Measurements from ENCODE around the gene CREBBP. TPM values are rescaled to one million over a fixed set of nuclear protein-coding genes. Genes with fewer than 3 reads are reported as not detected.
A peak's percentile ranks its signal among the peaks of the same experiment; 100 is the strongest.

Gene CREBBP
- total RNA-seq, 1 experiment from 2014 or later: 23.3 TPM

DNA sequence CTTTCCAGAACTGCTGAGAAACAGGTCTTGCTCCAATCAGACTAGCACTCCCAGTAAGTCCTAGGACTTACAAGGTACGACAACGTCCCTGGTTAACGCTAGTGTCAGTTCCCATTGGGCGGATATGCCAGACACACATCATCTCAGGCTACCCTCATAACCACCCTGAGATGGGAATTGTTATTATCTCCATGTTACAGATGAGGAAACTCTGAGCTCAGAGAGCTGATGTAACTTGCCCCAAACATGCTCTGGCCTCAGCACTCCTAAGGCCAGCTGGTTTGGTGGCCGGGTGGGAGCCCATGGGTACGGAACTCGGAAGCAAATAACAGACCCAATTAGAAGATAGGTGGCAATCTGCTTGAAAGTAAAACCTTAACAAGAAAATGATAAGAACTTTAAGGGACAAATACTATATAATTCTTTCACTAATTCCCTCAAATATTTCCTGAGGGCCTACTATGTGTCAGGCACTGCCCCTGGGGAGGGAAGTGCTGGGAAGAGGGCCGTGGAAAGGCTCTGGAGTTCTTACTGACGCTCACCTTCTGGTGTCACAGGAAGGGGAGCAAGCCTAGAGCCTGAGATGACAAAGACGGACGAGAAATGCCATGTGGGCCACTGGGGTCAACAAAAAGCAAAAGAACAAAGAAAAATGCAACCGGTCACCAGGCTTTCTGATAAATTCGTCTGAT is 6.9 kb downstream of the CREBBP start:
- Histone ChIP-seq H3K4me3 (no peak overlapping the region), H3K9me3 (replicated peaks) (no peaks in the 10 kb centered on the region), H3K4me1 (peaks cover 3% of the 10 kb centered on the region; the same call in 1 of the 2 replicates), H3K36me3 (peaks cover 8% of the 10 kb centered on the region; the same call in 1 of the 2 replicates), H3K27me3 (no peaks in the 10 kb centered on the region), H3K27ac (no peak overlapping the region)
- no peak for DNase-seq

DNA sequence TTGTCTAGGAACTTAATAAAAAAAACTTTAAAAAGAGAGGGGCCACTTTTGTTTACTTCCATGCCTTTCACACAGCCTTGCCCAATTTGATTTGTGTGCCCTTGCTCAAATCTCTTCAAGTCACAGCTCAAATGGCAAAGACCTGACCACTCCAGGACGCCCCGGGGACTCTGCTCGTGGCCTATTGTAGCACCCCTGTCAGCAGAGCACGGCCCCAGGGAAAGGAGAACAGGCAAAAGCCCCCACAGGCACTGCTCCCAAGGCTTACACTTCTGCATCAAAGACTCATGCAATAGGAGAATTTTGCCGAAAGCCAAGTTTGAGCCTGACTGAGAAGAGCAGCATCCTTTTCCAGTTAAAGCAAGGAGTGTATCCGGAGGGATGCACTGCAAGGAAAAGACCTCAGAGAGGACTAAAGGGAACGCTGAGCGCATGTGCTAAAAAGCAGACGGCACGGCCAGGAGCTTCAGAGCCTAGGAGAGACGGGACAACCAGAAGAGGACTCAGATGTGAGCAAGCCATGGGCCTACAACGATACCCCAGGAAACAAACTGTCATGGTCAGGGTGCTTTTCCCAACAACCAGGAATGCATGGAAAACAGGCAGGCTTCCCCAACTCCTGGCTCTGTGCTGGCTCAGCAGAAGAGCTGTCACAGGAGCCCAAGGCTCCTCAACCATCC is 8.2 kb downstream of the CREBBP start:
- Histone ChIP-seq H3K4me1 (no peaks in the 10 kb centered on the region), H3K27ac (no peak overlapping the region), H3K36me3 (0 out of 2 replicates have a peak, but pooled peaks cover 5% of the 10 kb centered on the region), H3K4me3 (no peak overlapping the region), H3K9me3 (replicated peaks) (no peaks in the 10 kb centered on the region), H3K27me3 (no peaks in the 10 kb centered on the region)
- DNase-seq: no peak

GRCh38 chr16:3868967-3869366 is 11.5 kb downstream of the CREBBP start:
- no peak overlapping the region for H3K4me3 ChIP-seq
- no peaks in the 10 kb centered on the region for H3K9me3 ChIP-seq (replicated peaks)
- no peak for DNase-seq
- no peaks in the 10 kb centered on the region for H3K4me1 ChIP-seq
- peaks cover 7% of the 10 kb centered on the region; the same call in 1 of the 2 replicates for H3K36me3 ChIP-seq
- H3K27me3 ChIP-seq: no peaks in the 10 kb centered on the region
- H3K27ac ChIP-seq: no peak overlapping the region

DNA sequence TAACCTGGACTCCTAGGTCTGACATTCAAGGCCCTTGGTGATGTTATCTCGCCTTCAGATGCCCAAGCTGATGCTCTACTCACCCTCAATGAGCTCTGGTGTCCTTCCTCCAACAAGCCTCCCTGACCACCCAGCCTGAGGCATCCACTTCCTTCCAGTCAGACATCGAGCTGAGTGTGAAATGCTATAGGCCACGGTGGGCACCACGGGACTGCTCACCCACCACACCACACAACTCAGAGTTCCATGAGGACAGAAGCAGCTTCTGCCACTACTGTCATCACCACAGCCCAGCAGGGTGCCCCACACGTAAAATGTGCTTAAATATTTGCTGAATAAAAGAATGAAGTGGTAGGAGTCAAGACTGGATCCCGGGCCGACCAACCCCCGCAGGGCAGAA is 12.0 kb downstream of the CREBBP start:
- no peak for DNase-seq
- Histone ChIP-seq H3K4me3 (no peak overlapping the region), H3K27me3 (no peaks in the 10 kb centered on the region), H3K27ac (no peak overlapping the region), H3K36me3 (peaks cover 7% of the 10 kb centered on the region; the same call in 1 of the 2 replicates), H3K4me1 (no peaks in the 10 kb centered on the region), H3K9me3 (replicated peaks) (no peaks in the 10 kb centered on the region)

GRCh38 chr16:3866703-3867431 is 13.6 kb downstream of the CREBBP start:
- no peak for DNase-seq
- Histone ChIP-seq H3K9me3 (replicated peaks) (no peaks in the 10 kb centered on the region), H3K27ac (no peak overlapping the region), H3K27me3 (no peaks in the 10 kb centered on the region), H3K36me3 (peaks cover 7% of the 10 kb centered on the region; the same call in 1 of the 2 replicates), H3K4me1 (no peaks in the 10 kb centered on the region), H3K4me3 (no peak overlapping the region)

GRCh38 chr16:3865241-3865640 is 15.3 kb downstream of the CREBBP start:
- Histone ChIP-seq H3K27ac (no peak overlapping the region), H3K4me1 (peaks cover 2% of the 10 kb centered on the region; the same call in 1 of the 2 replicates), H3K36me3 (peaks cover 7% of the 10 kb centered on the region; the same call in 1 of the 2 replicates), H3K9me3 (replicated peaks) (no peaks in the 10 kb centered on the region), H3K4me3 (no peak overlapping the region), H3K27me3 (no peaks in the 10 kb centered on the region)
- DNase-seq: no peak

DNA sequence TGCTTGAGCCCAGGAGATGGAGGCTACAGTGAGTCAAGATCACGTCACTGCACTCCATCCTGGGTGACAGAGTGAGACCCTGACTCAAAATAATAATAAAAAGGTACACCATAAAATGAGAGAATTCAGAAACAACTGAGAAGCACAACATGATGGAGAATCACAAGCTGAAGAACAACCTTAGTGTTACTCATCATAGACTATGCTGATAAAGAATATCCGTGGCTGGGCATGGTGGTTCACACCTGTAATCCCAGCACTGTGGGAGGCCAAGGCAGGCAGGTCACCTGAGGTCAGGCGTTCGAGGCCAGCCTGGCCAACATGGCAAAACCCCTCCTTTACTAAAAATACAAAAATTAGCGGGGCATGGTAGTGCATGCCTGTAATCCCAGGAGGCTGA is 16.0 kb downstream of the CREBBP start:
- H3K9me3 ChIP-seq (replicated peaks): no peaks in the 10 kb centered on the region
- no peak overlapping the region for H3K27ac ChIP-seq
- DNase-seq: no peak
- peaks cover 2% of the 10 kb centered on the region; the same call in 1 of the 2 replicates for H3K4me1 ChIP-seq
- H3K27me3 ChIP-seq: no peaks in the 10 kb centered on the region
- no peak overlapping the region for H3K4me3 ChIP-seq
- H3K36me3 ChIP-seq: peaks cover 7% of the 10 kb centered on the region; the same call in 1 of the 2 replicates

DNA sequence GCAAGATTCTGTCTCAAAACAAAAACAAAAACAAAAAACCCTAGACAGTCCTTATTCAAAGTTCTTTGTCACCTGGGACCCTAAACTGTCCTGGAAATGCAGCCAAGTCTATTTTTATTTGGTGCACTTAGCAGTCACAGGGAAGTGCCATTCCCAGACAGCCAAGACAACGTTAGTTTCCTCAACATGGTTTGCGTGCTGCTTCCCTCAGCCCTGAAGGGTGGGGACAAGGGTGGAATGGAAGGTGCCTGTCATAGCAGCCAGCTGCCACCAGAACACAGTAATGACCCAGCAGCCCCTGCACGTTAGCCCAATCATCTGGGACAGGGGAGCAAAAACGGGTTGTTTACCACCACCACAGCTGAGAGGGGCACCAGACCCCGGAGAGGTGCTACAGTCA is 16.9 kb downstream of the CREBBP start:
- Histone ChIP-seq H3K27me3 (no peaks in the 10 kb centered on the region), H3K9me3 (replicated peaks) (no peaks in the 10 kb centered on the region), H3K36me3 (peaks cover 2% of the 10 kb centered on the region; the same call in 1 of the 2 replicates), H3K27ac (no peak overlapping the region), H3K4me1 (peaks cover 2% of the 10 kb centered on the region; the same call in 1 of the 2 replicates), H3K4me3 (no peak overlapping the region)
- no peak for DNase-seq

DNA sequence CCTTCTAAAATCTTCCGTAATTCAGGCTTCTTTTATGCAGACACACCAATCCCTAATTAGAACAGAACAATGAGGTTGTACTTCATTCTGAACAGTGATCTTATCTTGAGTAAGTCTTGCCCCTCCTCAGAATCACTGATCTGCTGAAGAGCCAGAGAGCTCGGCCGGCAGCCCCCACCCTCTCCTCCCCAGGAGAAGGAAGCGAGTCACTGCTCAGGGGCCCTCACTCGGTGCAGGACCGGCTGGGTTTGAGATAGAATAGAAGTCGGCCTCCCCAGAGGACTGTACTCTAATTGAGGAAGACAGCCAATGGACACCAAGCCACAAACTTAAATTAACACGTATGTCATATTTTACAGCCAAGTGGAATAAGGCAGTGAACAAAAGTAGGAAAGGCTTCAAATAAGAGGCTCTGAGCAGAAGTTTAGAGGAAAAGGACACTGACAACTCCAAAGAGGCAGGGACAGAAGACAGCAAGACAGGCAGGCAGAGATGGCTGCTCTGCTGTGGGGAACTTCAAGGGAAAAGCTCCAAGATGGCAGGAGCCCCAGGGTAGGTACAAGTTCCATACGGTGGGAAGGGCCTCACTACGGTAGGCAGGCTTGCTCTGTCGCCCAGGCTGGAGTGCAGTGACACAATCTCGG is 18.6 kb downstream of the CREBBP start:
- no peak overlapping the region for H3K27ac ChIP-seq
- no peak for DNase-seq

DNA sequence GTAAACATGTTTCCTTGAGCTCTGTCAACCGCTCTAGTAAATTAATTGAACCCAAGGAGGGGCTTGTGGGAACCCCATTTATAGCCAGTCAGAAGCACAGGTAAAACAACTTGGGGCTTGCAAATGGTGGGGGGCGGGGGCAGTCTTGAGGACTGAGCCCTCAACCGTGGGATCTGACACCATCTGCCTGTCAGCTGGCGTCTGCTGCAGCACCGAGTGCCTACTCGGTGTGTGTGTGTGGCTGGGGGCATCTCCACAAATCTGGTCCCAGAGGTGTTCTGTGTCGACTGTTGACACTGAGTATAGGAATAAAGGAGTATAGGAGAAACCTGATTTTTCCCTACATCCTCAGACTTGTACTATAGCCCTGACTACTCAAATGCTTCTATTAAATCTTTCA is 20.6 kb downstream of the CREBBP start:
- no peaks in the 10 kb centered on the region for H3K9me3 ChIP-seq (replicated peaks)
- H3K27ac ChIP-seq: no peak overlapping the region
- no peak for DNase-seq
- H3K27me3 ChIP-seq: no peaks in the 10 kb centered on the region
- H3K4me1 ChIP-seq: peaks cover 14% of the 10 kb centered on the region
- no peaks in the 10 kb centered on the region; the same call in 1 of the 2 replicates for H3K36me3 ChIP-seq
- H3K4me3 ChIP-seq: no peak overlapping the region

More for the DNA sequence above, 18.6 kb downstream of the CREBBP start:
- Histone ChIP-seq H3K36me3 (peaks cover under 1% of the 10 kb centered on the region; the same call in 1 of the 2 replicates), H3K9me3 (replicated peaks) (no peaks in the 10 kb centered on the region), H3K27me3 (no peaks in the 10 kb centered on the region), H3K4me3 (no peak overlapping the region), H3K4me1 (peaks cover 10% of the 10 kb centered on the region)

DNA sequence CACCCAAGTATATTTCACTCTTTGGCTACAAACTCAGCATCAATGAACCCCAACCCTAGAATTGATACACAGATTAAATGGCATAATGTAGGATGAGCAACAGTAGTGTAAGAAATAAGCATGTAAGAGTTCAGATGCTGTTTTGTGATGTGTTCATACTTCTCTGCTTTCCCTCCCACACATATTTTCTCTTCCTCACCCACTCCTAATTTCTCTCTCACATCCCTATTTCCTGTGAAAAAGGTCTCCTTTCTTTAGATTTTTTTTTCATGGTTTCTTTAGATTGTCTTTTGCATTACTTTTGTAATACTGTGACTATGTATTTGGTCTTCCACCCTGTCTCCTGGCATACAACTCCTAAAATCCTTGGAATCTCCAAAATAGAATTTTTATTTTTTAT is 21.7 kb downstream of the CREBBP start:
- no peaks in the 10 kb centered on the region for H3K27me3 ChIP-seq
- H3K36me3 ChIP-seq: peaks cover 3% of the 10 kb centered on the region; the same call in 1 of the 2 replicates
- DNase-seq: no peak
- no peak overlapping the region for H3K4me3 ChIP-seq
- peaks cover 14% of the 10 kb centered on the region for H3K4me1 ChIP-seq
- no peak overlapping the region for H3K27ac ChIP-seq
- no peaks in the 10 kb centered on the region for H3K9me3 ChIP-seq (replicated peaks)

- no peak for DNase-seq
- H3K4me1 ChIP-seq: peaks cover 14% of the 10 kb centered on the region
- H3K36me3 ChIP-seq: peaks cover 3% of the 10 kb centered on the region; the same call in 1 of the 2 replicates
- no peak overlapping the region for H3K4me3 ChIP-seq
- no peaks in the 10 kb centered on the region for H3K27me3 ChIP-seq
- peak overlapping the region; percentile 40 for H3K27ac ChIP-seq
- no peaks in the 10 kb centered on the region for H3K9me3 ChIP-seq (replicated peaks)
Measured at GRCh38 chr16:3857189-3858043, 23.1 kb downstream of the CREBBP start.

DNA sequence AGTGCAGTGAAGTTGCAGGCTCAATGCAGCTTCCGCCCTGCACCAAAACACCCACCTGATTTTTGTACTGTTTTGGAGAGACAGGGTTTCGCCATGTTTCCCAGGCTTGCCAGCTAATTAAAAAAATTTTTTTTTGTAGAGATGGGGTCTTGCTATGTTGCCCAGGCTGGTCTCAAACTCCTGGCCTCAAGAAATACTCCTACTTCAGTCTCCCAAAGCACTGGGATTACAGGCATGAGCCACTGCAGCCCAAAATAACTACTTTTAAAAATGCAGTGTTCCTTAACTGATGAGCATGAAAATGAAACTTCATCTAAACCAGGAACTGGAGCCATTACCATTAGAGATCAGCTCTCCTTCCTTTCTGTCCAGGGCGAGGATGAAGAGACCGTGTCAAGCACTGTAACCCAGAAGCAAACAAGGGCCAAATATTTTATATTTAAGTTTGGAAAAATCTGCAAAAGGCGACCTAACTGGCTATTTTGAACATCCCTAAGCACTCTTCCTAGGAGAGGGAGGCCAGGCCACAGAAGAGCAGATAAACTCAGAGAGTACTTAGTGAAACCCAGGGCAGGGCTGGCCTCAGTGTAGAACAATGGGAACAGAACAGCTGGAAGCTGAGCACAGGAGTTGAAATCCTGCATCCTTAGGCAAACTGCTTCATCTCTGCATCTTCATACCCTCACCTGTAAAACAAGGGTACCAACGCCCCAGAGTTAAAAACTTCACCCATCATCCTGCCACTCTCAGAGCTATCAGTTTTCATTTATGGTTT is 24.0 kb downstream of the CREBBP start:
- Histone ChIP-seq H3K27ac (peak overlapping the region; percentile 40), H3K27me3 (no peaks in the 10 kb centered on the region), H3K4me1 (peaks cover 14% of the 10 kb centered on the region), H3K4me3 (no peak overlapping the region), H3K36me3 (peaks cover 3% of the 10 kb centered on the region; the same call in 1 of the 2 replicates), H3K9me3 (replicated peaks) (no peaks in the 10 kb centered on the region)
- peak in 1 of 2 experiments; percentile 38 for DNase-seq
